ELR (cell line): ENCODE results near the gene SUOX.

Source experiments
- DNase-seq: peaks from one replicate; pipeline ENCODE4 v3.0.0-alpha.2; 2015; ENCODE audit warnings: low read depth

Gene SUOX

GRCh38 chr12:55996715-55997534 is at the start of gene SUOX:
Gene SUOX, plus strand, starts transcription at chr12:55997276. Its CDS starts 4,946 bp downstream, at chr12:56002222.
- DNase-seq, result peak; percentile 98

- no peak for DNase-seq
Measured at GRCh38 chr12:55955344-55955743, 41.7 kb upstream of the SUOX start.

GRCh38 chr12:55955800-55956508 is 41.1 kb upstream of the SUOX start:
- peak; percentile 90 for DNase-seq

DNA sequence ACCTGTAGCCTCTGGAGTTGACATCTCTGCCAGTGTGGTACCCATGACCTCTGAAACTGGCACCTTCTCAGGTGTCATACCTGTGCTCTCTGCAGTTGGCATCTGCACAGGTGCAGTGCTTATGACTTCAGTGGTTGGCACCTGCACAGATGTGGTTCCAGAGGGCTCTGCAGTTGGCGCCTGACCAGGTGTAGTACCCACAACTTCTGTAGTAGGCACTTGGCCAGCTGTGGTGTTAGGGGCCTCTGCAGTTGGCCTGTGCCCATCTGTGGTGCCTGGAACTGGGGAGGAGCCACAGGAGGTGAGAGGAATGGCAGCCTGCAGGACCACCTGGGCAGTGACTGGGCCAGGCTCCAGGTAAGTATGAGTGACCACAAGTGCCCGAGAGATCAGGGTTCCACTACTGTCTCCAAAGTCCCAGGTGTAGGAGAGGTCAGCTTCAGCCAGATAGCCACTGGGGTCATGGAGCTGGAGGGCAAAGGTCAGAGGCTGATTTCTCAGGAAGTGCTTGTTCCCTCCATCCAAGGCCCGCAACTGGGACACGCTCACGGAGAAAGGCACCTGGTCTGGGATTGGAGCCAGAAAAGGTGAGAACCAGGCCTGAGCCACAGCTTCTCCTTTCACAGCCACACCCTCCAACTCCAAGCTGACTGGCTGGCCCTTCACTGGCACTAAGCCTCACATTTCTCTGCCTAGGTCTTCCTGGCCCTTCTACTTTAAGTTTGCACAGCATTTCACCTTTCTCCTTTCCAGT is 39.8 kb upstream of the SUOX start:
- no peak for DNase-seq

GRCh38 chr12:55963760-55964159 is 33.3 kb upstream of the SUOX start:
- no peak for DNase-seq

DNA sequence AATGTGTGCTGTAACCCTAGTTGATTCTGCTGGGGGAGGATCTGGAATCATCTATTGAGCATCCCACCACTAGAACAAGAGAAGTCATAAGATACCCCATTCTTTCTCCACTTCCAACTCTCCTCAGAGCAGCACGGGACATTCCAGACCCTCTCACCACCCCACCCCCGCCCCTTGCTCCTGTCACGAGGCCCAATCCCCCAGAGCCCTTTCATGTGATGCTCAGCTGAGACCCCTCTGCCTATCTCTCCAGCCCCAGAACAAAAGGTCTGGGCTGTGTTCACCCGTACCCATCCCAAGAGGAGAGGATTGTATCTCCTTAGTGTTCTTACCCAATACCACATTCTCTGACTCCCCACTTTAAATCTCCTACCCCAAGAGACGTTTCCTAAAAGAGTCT is 31.8 kb upstream of the SUOX start:
- DNase-seq, result no peak

- no peak for DNase-seq
Measured at GRCh38 chr12:55965941-55966407, 31.1 kb upstream of the SUOX start, which contains the start of gene PMEL. Gene PMEL, minus strand, starts transcription at chr12:55966042. Its CDS starts 31 bp downstream, at chr12:55966011.

- peak; percentile 94 for DNase-seq
Measured at GRCh38 chr12:55966408-55967281, 30.4 kb upstream of the SUOX start, which contains the start of gene CDK2. Gene CDK2, plus strand, starts transcription at chr12:55966830. Its CDS starts 179 bp downstream, at chr12:55967009.

DNA sequence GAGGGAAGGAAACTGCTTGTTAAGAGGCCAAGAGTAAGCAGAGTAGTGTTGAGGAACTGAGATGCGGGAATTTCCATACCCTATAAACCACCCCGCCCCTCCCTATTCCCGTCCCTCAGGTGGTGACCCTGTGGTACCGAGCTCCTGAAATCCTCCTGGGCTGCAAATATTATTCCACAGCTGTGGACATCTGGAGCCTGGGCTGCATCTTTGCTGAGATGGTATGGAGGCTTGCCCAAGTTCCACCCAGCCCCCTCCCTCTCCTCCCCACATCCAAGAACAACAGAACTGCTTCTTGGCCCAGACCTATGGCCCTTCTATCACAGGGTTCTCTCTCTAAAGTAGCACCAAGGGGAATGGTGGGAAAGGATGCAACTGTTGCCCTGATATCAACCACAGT is 27.7 kb upstream of the SUOX start:
- DNase-seq, result no peak

- DNase-seq, result peak; percentile 81
Measured at GRCh38 chr12:55970775-55971174, 26.3 kb upstream of the SUOX start.

DNA sequence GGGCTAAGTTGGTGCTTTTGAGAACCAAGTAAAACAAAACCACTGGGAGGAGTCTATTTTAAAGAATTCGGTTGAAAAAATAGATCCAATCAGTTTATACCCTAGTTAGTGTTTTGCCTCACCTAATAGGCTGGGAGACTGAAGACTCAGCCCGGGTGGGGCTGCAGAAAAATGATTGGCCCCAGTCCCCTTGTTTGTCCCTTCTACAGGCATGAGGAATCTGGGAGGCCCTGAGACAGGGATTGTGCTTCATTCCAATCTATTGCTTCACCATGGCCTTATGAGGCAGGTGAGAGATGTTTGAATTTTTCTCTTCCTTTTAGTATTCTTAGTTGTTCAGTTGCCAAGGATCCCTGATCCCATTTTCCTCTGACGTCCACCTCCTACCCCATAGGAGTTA is 25.0 kb upstream of the SUOX start:
- peak; percentile 82 for DNase-seq

DNA sequence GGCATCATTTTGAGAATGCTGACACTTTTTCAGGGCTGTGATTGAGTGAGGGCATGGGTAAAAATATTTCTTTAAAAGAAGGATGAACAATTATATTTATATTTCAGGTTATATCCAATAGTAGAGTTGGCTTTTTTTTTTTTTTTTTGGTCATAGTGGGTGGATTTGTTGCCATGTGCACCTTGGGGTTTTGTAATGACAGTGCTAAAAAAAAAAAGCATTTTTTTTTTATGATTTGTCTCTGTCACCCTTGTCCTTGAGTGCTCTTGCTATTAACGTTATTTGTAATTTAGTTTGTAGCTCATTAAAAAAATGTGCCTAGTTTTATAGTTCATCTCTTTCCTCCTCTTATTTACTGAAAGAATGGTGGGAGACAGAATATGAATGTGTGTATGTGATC is 24.6 kb upstream of the SUOX start:
- DNase-seq, result no peak

GRCh38 chr12:55972911-55973598 is 24.0 kb upstream of the SUOX start:
- no peak for DNase-seq

GRCh38 chr12:55973599-55974307 is 23.3 kb upstream of the SUOX start, which contains the start of gene RAB5B:
Gene RAB5B, plus strand, starts transcription at chr12:55974078. Its CDS starts 12,883 bp downstream, at chr12:55986961.
- peak; percentile 100 for DNase-seq

- DNase-seq, result peak; percentile 64
Measured at GRCh38 chr12:55974308-55974730, 22.8 kb upstream of the SUOX start.

DNA sequence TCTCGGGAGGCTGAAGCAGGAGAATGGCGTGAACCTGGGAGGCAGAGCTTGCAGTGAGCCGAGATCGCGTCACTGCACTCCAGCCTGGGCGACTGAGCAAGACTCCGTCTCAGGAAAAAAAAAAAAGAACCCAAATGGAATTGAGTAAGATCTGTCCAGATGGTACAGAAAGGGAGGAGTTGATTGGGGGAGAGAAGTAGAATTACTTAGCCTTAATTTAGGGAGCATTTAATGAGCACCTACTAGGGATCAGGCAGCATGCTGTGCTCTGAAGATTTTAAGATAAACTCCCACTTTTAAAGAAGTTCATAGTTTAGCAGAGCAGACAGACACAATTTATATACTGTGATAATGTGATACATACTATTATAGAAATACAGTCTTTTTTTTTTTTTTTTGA is 18.7 kb upstream of the SUOX start:
- no peak for DNase-seq

- DNase-seq, result no peak
Measured at GRCh38 chr12:55979069-55979468, 18.0 kb upstream of the SUOX start.

- DNase-seq, result peak; percentile 23
Measured at GRCh38 chr12:55981882-55982281, 15.2 kb upstream of the SUOX start.

- DNase-seq, result no peak
Measured at GRCh38 chr12:55982319-55982936, 14.6 kb upstream of the SUOX start.
